ENCODE results near the gene IGSF21.

Gene IGSF21

GRCh38 chr1:18325136-18325535 lies 217.5 kb downstream of the IGSF21 start:
- no peak for TF ChIP-seq CTCF (IDR thresholded peaks at IDR 0.05; ENCODE audit: control extremely low read depth, extremely low read depth, low read depth, missing control alignments)
- POLR2A ChIA-PET, result no interaction called here
- no peak for DNase-seq (ENCODE audit: extremely low spot score)
- CTCF ChIA-PET, result interaction anchor here (0.9 to 1.7 kb wide), 2 partner anchors 25 to 256 kb away, joined by 3 to 4 read pairs; no protein-coding TSS in a partner anchor

GRCh38 chr1:18326211-18326897 lies 218.8 kb downstream of the IGSF21 start:
- TF ChIP-seq CTCF (IDR thresholded peaks at IDR 0.05; ENCODE audit: control extremely low read depth, extremely low read depth, low read depth, missing control alignments), result no peak
- ChIA-PET POLR2A (no interaction called here), CTCF (interaction anchor here (0.9 kb wide), 1 partner anchor 26 kb away, joined by 3 read pairs; no protein-coding TSS in a partner anchor)
- no peak for DNase-seq (ENCODE audit: extremely low spot score)

GRCh38 chr1:18327650-18328049 lies 220.1 kb downstream of the IGSF21 start:
- DNase-seq (ENCODE audit: extremely low spot score), result no peak
- ChIA-PET POLR2A (no interaction called here), CTCF (no interaction called here)
- TF ChIP-seq CTCF (IDR thresholded peaks at IDR 0.05; ENCODE audit: control extremely low read depth, extremely low read depth, low read depth, missing control alignments), result no peak

- ChIA-PET POLR2A (no interaction called here), CTCF (interaction anchor here (1.5 kb wide), 1 partner anchor 9 kb away, joined by 3 read pairs; no protein-coding TSS in a partner anchor)
- no peak for DNase-seq (ENCODE audit: extremely low spot score)
- no peak for TF ChIP-seq CTCF (IDR thresholded peaks at IDR 0.05; ENCODE audit: control extremely low read depth, extremely low read depth, low read depth, missing control alignments)
Observed at GRCh38 chr1:18328803-18329202, 221.2 kb downstream of the IGSF21 start.

- ChIA-PET POLR2A (no interaction called here), CTCF (interaction anchor here (1.5 kb wide), 1 partner anchor 10 kb away, joined by 3 read pairs; no protein-coding TSS in a partner anchor)
- TF ChIP-seq CTCF (IDR thresholded peaks at IDR 0.05; ENCODE audit: control extremely low read depth, extremely low read depth, low read depth, missing control alignments), result no peak
- DNase-seq (ENCODE audit: extremely low spot score), result no peak
Observed at GRCh38 chr1:18329469-18330253, 222.1 kb downstream of the IGSF21 start.

GRCh38 chr1:18332576-18332975 lies 225.0 kb downstream of the IGSF21 start:
- DNase-seq (ENCODE audit: extremely low spot score), result no peak
- no peak for TF ChIP-seq CTCF (IDR thresholded peaks at IDR 0.05; ENCODE audit: control extremely low read depth, extremely low read depth, low read depth, missing control alignments)
- POLR2A ChIA-PET, result no interaction called here
- CTCF ChIA-PET, result interaction anchor here (1.0 kb wide), 1 partner anchor 13 kb away, joined by 3 read pairs; no protein-coding TSS in a partner anchor
